ENCODE measurements around the gene UBQLN2. TPM values are rescaled to one million over a fixed set of nuclear protein-coding genes. Genes with fewer than 3 reads are reported as not detected.

UBQLN2 gene
- total RNA-seq, 1 donor from 2014 or later, result 38.9 TPM

DNA sequence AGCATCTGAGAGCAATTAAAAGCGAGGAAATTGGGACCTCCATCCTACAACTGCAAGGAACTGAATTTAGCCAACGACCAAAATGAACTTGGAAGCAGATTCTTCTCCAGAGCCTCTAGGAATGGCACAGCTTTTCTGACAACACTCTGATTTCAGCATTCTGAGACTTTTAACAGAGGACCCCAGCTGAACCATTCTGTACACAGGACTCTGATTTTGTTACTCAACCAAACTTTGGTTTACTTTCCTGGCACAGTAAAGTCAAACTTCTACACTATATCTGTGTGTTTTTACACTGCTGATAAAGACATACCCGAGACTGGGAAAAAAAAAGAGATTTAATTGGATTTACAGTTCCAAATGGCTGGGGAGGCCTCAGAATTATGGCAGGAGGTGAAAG is 37.6 kb downstream of the UBQLN2 start:
- no peak overlapping the region for H3K27ac ChIP-seq (ENCODE audit: low read depth, low read length)
- H3K4me1 ChIP-seq (ENCODE audit: insufficient read depth, low read length), result no peaks in the 10 kb centered on the region
- TF ChIP-seq CTCF (IDR thresholded peaks at IDR 0.05; ENCODE audit: insufficient read depth, low read depth, low read length) (no peak), EZH2 (IDR thresholded peaks at IDR 0.05; ENCODE audit: insufficient read depth, low read length) (no peak)
- Mint-ChIP-seq H3K27me3 (ENCODE audit: low read depth, unreplicated experiment) (no peaks in the 10 kb centered on the region), H3K4me3 (ENCODE audit: unreplicated experiment) (no peak overlapping the region), H3K4me1 (ENCODE audit: low read depth, unreplicated experiment) (no peaks in the 10 kb centered on the region), H3K36me3 (ENCODE audit: low read depth, unreplicated experiment) (no peaks in the 10 kb centered on the region), H3K9me3 (ENCODE audit: unreplicated experiment) (no peaks in the 10 kb centered on the region), H3K27ac (ENCODE audit: unreplicated experiment) (no peak overlapping the region)
- H3K9me3 ChIP-seq (ENCODE audit: insufficient read depth, low read depth, low read length), result no peaks in the 10 kb centered on the region
- H3K27me3 ChIP-seq (ENCODE audit: insufficient read depth, low read length), result no peaks in the 10 kb centered on the region
- no peak overlapping the region for H3K4me3 ChIP-seq (ENCODE audit: insufficient read depth, low read depth, low read length)
- H4K20me1 ChIP-seq (ENCODE audit: insufficient read depth, low read length), result no peaks in the 10 kb centered on the region
- no peak overlapping the region for H3K9ac ChIP-seq (ENCODE audit: low read length)
- no peak overlapping the region for H3K4me2 ChIP-seq (ENCODE audit: low read length)
- peak; percentile 86 for FAIRE-seq
- no peak for DNase-seq (ENCODE audit: low read depth)
- no peaks in the 10 kb centered on the region for H3K36me3 ChIP-seq (ENCODE audit: insufficient read depth, low read length)
- H3K79me2 ChIP-seq (ENCODE audit: insufficient read depth, low read length), result no peaks in the 10 kb centered on the region
- no peak overlapping the region for H2AFZ ChIP-seq (ENCODE audit: low read depth, low read length)

GRCh38 chrX:56615282-56615681 is 51.9 kb downstream of the UBQLN2 start:
- H3K27ac Mint-ChIP-seq (ENCODE audit: unreplicated experiment), result no peak overlapping the region
- no peak overlapping the region for H3K4me3 ChIP-seq (ENCODE audit: insufficient read depth, low read depth, low read length)
- H3K4me2 ChIP-seq (ENCODE audit: low read length), result no peak overlapping the region
- H3K4me1 ChIP-seq (ENCODE audit: insufficient read depth, low read length), result no peaks in the 10 kb centered on the region
- H3K36me3 ChIP-seq (ENCODE audit: insufficient read depth, low read length), result no peaks in the 10 kb centered on the region
- H3K9me3 ChIP-seq (ENCODE audit: insufficient read depth, low read depth, low read length), result no peaks in the 10 kb centered on the region
- H3K4me1 Mint-ChIP-seq (ENCODE audit: low read depth, unreplicated experiment), result no peaks in the 10 kb centered on the region
- DNase-seq (ENCODE audit: low read depth) (no peak), FAIRE-seq (peak; percentile 9)
- no peak overlapping the region for H3K27ac ChIP-seq (ENCODE audit: low read depth, low read length)
- no peaks in the 10 kb centered on the region for H3K36me3 Mint-ChIP-seq (ENCODE audit: low read depth, unreplicated experiment)
- H3K9ac ChIP-seq (ENCODE audit: low read length), result no peak overlapping the region
- TF ChIP-seq CTCF (IDR thresholded peaks at IDR 0.05; ENCODE audit: insufficient read depth, low read depth, low read length) (no peak), EZH2 (IDR thresholded peaks at IDR 0.05; ENCODE audit: insufficient read depth, low read length) (no peak)
- no peaks in the 10 kb centered on the region for H3K79me2 ChIP-seq (ENCODE audit: insufficient read depth, low read length)
- H3K27me3 ChIP-seq (ENCODE audit: insufficient read depth, low read length), result no peaks in the 10 kb centered on the region
- no peak overlapping the region for H3K4me3 Mint-ChIP-seq (ENCODE audit: unreplicated experiment)
- no peak overlapping the region for H2AFZ ChIP-seq (ENCODE audit: low read depth, low read length)
- H3K9me3 Mint-ChIP-seq (ENCODE audit: unreplicated experiment), result no peaks in the 10 kb centered on the region
- H4K20me1 ChIP-seq (ENCODE audit: insufficient read depth, low read length), result no peaks in the 10 kb centered on the region
- H3K27me3 Mint-ChIP-seq (ENCODE audit: low read depth, unreplicated experiment), result no peaks in the 10 kb centered on the region

Other genes with a start within 250 kb of the UBQLN2 start
- 76.1 and 86.9 TPM in 2 replicates for gene NBDY, start 165.6 kb downstream of the UBQLN2 start, total RNA-seq